HG03175 (cell line): ENCODE data around the gene CDH23.

Experiments
- ATAC-seq: cut with Tn5 transposase; IDR thresholded peaks from one replicate; pipeline ENCODE4 v1.9.1; 2021; ENCODE audit warnings: mild to moderate bottlenecking, moderate library complexity; ENCODE audit not compliant: unreplicated experiment

CDH23 gene

DNA sequence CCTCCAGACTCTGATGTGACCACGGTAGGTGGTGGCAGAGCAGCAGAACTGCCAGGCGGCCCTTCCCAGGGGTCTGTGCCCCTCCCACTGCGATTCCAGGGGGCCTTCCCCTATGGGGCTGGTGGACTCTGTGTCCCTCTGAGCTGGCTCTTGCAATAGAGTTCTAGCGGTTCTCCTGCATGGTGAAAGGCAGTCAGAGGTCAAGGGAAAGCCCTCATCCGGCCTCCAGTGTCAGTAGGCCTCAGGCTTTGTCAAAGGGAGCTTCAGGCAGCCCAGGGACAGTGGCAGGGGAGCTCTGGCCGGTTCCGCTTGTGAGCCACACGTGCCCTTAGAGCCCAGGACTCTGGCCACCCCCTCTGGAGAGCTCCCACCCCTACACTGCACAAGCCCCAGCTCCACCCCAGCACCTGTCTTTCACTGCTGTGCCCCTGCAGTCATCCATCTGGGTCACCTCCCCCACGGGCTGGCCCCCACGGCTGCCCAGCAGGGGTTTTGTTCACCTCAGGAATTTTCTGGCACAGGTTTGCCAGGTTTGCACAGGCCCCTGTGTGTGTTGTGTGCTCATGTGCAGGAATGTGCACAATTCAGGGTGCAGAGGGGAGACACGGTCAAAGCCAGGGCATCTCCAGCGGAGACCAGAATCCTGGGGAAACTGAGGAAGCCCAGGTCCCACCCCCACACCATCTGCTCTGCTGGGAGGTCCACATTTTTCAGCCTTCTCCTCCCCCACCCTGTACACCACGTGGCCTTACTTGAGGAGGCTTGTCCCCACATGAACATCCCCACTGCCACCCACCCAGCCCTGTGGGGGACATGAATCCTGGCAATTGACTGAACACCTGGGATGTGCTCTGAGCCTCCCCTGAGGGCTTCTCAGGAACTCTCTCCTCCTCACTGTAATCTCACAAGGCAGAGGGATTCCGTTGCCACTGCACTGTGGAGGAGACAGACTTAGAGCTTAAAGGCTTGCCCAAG, 299.1 kb downstream of the CDH23 start:
- ATAC-seq: no peak

- no peak for ATAC-seq
Measured at GRCh38 chr10:71696628-71697326, 300.1 kb downstream of the CDH23 start.

DNA sequence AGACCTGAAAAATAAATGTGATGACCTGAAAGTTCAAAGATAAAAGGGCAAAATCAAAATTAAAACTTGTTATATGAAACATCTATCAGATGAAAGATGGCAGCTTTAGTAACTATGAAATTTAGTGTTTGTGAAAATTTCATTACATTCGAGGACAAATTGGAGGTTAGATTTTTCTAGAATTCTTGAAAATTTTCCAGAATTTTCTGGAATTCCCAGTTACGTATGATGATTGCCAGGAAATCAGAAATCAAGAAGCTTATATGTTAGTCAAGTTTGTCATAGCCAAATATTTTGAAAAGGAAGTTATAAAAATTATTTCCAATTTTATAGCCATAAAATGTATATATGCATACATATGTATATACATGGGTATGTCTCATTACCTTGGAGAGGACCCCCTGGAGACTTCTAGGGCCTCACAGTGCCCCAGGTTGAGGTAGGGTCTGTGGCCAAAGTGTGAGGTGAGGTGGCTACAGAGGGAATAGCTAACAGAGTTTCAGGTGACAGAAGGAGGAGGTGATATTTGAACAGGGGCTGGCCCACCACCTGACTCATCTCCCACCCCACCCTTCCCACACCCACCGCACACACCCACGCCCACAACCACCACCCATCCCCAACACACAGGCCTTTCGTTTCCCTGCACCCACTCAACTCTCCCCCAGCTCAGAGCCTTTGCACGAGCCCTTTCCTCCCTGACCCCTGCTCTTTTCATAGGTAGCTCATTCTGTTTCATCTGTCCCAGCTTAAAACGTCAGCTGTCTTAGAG, 301.4 kb downstream of the CDH23 start:
- no peak for ATAC-seq

- no peak for ATAC-seq
Measured at GRCh38 chr10:71698737-71699136, 302.0 kb downstream of the CDH23 start.

GRCh38 chr10:71700731-71701368, 304.1 kb downstream of the CDH23 start:
- no peak for ATAC-seq

DNA sequence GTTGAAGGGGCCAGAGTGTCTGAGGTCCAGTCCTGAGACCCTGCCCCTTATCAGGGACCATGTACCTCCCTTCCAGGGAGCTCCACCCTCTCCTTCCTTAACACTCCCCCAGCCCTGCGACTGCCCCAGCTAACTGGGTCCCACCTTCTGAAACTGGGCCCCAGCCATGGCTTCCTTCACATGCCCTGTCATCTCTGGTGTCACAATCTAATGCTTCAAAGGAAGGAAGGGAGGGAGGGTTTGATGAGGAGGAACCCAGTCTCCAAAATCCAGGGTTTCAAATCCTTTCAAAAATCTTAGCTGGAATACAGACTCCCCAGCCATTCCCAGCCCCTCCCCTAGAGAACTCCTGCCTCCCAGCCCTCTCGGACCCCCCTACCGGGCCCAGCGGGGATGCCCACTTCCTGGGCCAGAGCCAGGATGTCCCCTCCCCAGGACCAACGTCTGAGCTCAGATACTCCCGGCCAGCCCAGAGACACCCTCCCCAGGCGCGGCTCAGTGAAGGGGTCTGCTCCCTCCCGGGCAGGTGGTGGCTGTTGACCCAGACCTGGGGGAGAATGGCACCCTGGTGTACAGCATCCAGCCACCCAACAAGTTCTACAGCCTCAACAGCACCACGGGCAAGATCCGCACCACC, 304.9 kb downstream of the CDH23 start:
- no peak for ATAC-seq

GRCh38 chr10:71703577-71703976, 306.9 kb downstream of the CDH23 start:
- ATAC-seq: no peak

DNA sequence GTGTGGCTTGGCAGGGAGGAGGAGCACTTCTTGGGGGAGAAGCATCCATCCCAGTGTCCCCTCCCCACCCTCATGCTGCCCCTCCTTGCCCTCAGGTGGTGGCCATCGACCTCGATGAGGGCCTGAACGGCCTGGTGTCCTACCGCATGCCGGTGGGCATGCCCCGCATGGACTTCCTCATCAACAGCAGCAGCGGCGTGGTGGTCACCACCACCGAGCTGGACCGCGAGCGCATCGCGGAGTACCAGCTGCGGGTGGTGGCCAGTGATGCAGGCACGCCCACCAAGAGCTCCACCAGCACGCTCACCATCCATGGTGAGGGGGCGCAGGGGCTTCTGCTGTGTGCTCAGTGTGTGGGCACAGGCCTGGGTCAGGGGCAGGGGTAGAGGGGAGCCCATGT, 308.1 kb downstream of the CDH23 start:
- ATAC-seq: no peak

DNA sequence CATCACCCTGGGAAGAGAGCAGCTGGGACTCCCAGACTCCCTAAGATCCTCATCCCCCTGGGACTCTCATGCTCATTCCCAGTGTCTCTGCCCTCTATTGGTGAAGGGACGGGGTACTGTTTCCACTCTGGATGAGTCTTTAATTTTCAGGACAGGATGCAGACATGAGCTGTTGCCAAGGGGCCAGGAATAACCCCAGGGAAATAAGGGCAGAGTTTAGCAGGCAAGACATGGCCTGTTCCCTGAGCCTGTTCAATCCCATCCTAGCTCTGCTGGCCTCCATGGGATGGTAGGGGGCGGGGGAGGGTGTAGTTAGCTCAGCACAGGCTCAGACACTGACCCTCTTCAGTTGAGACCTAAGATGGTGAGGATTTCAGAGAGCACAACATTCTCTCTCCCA, 308.9 kb downstream of the CDH23 start:
- ATAC-seq: no peak

DNA sequence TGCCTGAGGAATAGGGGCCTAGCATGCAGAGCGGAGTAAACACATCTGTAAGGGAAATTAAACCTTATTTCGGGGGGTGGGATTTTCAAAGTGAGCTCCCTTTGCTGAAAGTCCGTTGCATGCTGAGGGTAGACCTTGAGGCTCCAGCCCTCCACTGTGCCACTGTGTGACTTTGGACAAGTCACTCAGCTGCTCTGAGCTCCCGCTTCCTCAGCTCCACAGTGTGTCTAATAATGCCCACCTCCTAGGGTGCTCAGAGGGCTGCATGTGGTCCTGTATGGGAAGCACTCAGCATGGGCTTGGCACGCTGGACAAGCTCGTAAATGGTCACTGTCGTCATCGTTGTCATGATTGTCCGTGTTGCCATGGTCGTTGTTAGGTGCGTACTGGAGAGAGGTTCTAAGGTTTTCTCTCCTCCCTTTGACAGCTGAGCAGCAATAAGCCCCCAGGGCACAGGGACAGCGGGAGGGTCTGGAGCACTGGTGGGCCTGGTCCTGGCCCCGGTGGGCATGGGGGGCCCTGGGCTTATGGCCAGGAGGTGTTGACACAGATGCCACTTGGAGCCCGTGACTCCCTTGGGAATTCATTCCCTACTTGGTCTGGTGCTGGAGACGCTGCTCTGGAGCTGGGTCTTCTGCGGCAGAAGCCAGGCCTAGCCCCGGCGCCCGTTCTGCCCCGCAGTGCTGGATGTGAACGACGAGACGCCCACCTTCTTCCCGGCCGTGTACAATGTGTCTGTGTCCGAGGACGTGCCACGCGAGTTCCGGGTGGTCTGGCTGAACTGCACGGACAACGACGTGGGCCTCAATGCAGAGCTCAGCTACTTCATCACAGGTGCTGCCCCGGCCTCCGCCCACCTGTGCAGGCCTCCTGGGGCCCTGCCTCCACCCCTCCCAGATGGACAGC, 309.7 kb downstream of the CDH23 start:
- ATAC-seq: no peak

- no peak for ATAC-seq
Measured at GRCh38 chr10:71707240-71707789, 310.6 kb downstream of the CDH23 start.

DNA sequence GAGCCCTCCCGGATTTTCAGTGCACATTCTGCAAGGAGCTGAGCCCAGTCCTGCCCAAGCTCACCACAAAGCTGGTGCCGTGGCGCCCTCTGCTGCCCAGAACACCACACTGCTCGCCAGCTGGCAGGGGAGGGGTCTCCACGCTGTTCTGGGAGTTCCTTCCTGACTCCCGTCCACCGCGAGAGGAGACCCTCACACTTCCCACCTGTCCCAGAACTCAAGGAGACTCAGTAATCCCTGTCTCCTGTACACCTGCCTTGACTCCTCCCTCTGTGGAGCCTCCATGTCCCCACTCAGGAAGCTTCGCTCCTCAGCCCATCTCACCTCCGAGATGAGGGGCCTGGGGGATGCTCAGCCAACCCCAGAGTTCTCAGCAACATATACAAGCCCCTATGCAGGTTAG, 311.6 kb downstream of the CDH23 start:
- no peak for ATAC-seq

- no peak for ATAC-seq
Measured at GRCh38 chr10:71708897-71709882, 312.5 kb downstream of the CDH23 start.

DNA sequence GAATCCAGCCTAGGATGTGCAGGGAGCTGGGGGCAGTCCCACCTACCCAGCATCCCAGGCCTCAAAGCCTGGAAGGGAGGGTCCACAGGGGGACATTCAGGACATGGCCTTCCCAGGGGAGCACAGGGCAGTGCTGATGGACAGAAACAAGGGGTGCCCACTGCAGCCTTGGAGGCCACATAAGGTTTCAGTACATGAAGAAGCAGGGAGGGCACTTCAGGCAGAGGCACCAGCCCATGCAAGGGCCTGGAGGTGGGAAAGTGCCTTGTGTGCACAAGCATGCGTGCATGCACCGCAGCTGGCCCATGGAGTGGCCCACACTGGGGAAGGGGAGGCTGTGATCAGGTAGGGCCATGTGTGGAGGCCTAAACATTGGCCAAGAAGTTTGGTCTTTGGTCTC, 313.8 kb downstream of the CDH23 start:
- ATAC-seq: no peak

GRCh38 chr10:71711052-71711623, 314.4 kb downstream of the CDH23 start:
- ATAC-seq: no peak

DNA sequence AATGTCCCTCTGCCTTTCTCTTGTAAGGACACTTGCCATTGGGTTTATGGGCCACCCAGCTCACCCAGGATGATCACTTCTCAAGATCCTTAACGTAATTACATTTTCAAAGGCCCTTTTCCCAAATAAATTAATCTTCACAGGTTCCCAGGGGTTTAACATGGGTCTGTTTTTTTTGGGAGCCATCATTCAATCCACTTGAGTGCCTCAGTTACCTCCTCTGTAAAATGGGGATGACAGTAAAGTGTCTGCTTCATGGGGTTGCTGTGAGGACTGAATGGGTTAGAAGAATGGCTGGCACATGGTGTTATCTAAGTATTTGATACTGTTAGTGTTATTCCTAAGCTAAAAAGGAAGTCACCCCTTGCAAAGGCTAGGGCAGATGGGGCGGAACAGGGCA, 315.4 kb downstream of the CDH23 start:
- ATAC-seq: no peak

DNA sequence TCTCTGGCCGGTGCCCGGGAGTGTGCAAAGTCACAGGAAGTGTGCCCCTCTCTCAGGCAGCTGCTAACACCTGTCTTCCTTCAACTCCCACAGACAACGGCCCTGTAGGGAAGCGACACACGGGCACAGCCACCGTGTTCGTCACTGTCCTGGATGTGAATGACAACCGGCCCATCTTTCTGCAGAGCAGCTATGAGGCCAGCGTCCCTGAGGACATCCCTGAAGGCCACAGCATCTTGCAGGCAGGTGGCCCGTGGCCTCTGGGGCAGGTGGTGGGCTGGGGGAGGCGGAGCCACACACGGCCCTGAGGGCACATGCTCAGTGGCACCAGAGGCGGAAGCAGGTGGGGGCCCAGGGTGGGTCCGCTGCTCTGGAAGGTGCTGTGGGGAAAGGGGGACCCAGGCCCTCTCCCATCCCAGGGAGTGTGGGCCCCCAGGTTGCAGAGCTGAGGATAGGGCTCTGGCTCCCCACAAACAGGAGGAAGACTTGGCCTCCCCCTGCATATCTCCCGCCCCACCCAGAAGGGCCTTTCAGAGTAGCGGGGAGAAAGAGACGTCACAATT, 315.9 kb downstream of the CDH23 start:
- no peak for ATAC-seq
